Gastroesophageal sphincter (tissue), 4 donors: ENCODE measurements around the gene UBE2L6. TPM values are rescaled to one million over a fixed set of nuclear protein-coding genes. Genes with fewer than 3 reads are reported as not detected.
A peak's percentile ranks its signal among the peaks of the same experiment; 100 is the strongest.

Experiments used
- ATAC-seq: fragments of 150-250 bp; one replicate; pipeline ENCODE4 v1.9.1; 2016; ENCODE audit warnings: mild to moderate bottlenecking, moderate library complexity
- H3K27ac ChIP-seq, 4 donors: fragments of 200-600 bp; sonication (generic) in 3 of 4; 1 replicate in 3 of 4; 2 replicates in 1 of 4; pipeline ENCODE4 v1.5.1; 2016 to 2019
- H3K27me3 ChIP-seq: fragments of 200-600 bp; sonication (generic); one replicate; pipeline ENCODE4 v1.5.1; 2019
- H3K36me3 ChIP-seq, 2 donors: fragments of 200-600 bp; sonication (generic); one replicate each; pipeline ENCODE4 v1.5.1; 2019; ENCODE audit warnings: control low read depth in 1 of 2
- H3K4me1 ChIP-seq, 3 donors: fragments of 200-600 bp; sonication (generic); 1 replicate in 2 of 3; 2 replicates in 1 of 3; pipeline ENCODE4 v1.5.1; 2016 to 2019; ENCODE audit warnings: control low read depth in 2 of 3
- H3K4me3 ChIP-seq, 2 donors: fragments of 200-600 bp; sonication (generic); one replicate each; pipeline ENCODE4 v1.5.1; 2019; ENCODE audit warnings: mild to moderate bottlenecking in 1 of 2, moderate library complexity in 1 of 2
- H3K9me3 ChIP-seq, 3 donors: fragments of 200-600 bp; sonication (generic); one replicate each; pipeline ENCODE4 v1.5.1; 2017 to 2019; ENCODE audit warnings: control low read depth in 2 of 3
- EP300 ChIP-seq: sonication (generic); formaldehyde crosslinking; IDR thresholded peaks from one replicate; pipeline ENCODE4 v1.6.1; 2017; ENCODE audit warnings: antibody characterized with exemption, mild to moderate bottlenecking
- POLR2A ChIP-seq, 2 donors: fragments of 450-650 bp; IDR thresholded peaks; one replicate each; pipeline ENCODE4 v1.6.1; 2017; ENCODE audit warnings: antibody characterized with exemption in 2 of 2, mild to moderate bottlenecking in 2 of 2, moderate library complexity in 1 of 2
- POLR2AphosphoS5 ChIP-seq: sonication (generic); formaldehyde crosslinking; IDR thresholded peaks from one replicate; pipeline ENCODE4 v1.6.1; 2017; ENCODE audit warnings: antibody characterized with exemption
- WGBS, 2 donors: methylation state at CpG; one replicate each; pipeline ENCODE4 v1.1.5; 2018; ENCODE audit warnings: low coverage in 1 of 2; 5-methylcytosine and 5-hydroxymethylcytosine counted together
- total RNA-seq, 4 donors: library from RNA; depleted of rRNA; stranded (reverse); fragments of >200 nt; gene quantifications; one replicate each; pipeline ENCODE4 v1.1.0, GENCODE V29; 2016
- TF ChIP-seq, protein P1 (sequence below), 4 experiments: fragments of 200-600 bp in 2 of 4; fragments of 450-650 bp in 2 of 4; sonication (generic) in 1 of 4; IDR thresholded peaks; one replicate each; pipeline ENCODE4 v1.5.1; 2017 to 2019; ENCODE audit warnings: antibody characterized with exemption in 4 of 4, mild to moderate bottlenecking in 2 of 4, moderate library complexity in 2 of 4

UBE2L6 gene
- total RNA-seq, 4 donors from 2014 or later = 15.3 to 34.6 (median 28.3) TPM

DNA sequence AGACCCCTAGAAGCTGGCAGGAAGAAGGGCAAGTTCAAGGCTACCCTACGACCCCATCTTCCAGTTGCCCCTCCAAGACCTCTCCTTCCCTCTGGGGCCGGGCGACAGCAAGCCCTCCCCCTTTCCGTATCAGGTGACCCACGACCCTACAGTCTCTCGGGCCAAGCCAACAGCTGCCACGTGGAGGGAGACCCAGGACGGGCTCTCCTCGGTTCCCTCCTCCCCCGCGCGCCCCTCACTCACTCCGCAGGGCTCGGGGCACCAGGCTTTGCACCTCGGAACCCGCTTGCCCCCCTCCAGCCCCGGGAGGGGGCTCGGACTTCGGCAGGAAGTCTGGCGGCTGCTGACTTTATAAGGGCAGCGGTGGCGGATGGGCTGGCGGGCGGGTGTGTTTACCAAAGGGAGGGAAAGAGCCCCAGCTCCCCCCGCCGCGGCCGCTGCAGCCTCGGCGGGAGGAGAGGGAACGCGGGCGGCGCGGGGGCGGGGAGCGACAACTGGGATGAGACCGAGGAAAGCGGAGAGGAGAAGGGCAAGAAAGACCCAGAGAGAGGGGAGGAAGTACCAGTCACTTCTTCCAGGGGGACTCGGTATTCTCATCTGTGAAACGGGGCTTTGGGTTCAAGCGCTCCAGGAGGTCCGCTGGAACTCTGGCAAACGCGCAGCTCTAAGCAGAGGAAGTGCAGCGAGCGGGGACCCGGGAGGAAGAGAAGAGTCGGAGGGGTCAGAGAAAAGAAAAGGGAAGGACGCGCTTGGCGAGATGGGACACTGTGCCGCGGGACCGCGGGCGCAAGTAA is 52.7 kb downstream of the UBE2L6 start:
- H3K36me3 ChIP-seq = peaks cover 0 to 8% of the 10 kb centered on the region in 2 donors
- WGBS, 2 donors = 1% methylated on average over 22 to 33 of the region's 57 CpGs
- H3K27me3 ChIP-seq = no peaks in the 10 kb centered on the region

GRCh38 chr11:57513911-57514537 is 53.4 kb downstream of the UBE2L6 start:
- H3K27ac ChIP-seq = peak overlapping the region; percentile 7 to 84 (median 80)
- peaks cover 0 to 8% of the 10 kb centered on the region in 2 donors for H3K36me3 ChIP-seq
- TF ChIP-seq, protein P1, sequence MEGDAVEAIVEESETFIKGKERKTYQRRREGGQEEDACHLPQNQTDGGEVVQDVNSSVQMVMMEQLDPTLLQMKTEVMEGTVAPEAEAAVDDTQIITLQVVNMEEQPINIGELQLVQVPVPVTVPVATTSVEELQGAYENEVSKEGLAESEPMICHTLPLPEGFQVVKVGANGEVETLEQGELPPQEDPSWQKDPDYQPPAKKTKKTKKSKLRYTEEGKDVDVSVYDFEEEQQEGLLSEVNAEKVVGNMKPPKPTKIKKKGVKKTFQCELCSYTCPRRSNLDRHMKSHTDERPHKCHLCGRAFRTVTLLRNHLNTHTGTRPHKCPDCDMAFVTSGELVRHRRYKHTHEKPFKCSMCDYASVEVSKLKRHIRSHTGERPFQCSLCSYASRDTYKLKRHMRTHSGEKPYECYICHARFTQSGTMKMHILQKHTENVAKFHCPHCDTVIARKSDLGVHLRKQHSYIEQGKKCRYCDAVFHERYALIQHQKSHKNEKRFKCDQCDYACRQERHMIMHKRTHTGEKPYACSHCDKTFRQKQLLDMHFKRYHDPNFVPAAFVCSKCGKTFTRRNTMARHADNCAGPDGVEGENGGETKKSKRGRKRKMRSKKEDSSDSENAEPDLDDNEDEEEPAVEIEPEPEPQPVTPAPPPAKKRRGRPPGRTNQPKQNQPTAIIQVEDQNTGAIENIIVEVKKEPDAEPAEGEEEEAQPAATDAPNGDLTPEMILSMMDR (IDR thresholded peaks at IDR 0.05) = no peak
- no peak for TF ChIP-seq POLR2A (IDR thresholded peaks at IDR 0.05)
- no peak for TF ChIP-seq POLR2AphosphoS5
- no peak for TF ChIP-seq EP300
- H3K9me3 ChIP-seq = no peaks in the 10 kb centered on the region
- peak overlapping the region; percentile 85 to 98 for H3K4me3 ChIP-seq
- WGBS, 2 donors = no CpG with 5 or more reads among the region's 35 CpGs
- peaks cover 0 to 29% (median 4%) of the 10 kb centered on the region in 3 donors for H3K4me1 ChIP-seq
- ATAC-seq = peak; percentile 55
- no peaks in the 10 kb centered on the region for H3K27me3 ChIP-seq

More for the DNA sequence above, 52.7 kb downstream of the UBE2L6 start:
- Histone ChIP-seq H3K4me3 (peak overlapping the region; percentile 85 to 98), H3K9me3 (no peaks in the 10 kb centered on the region), H3K4me1 (peaks cover 0 to 29% (median 4%) of the 10 kb centered on the region in 3 donors), H3K27ac (peak overlapping the region; percentile 34 to 84 (median 80))
- ATAC-seq = peak; percentile 72
- TF ChIP-seq, protein P1 (IDR thresholded peaks at IDR 0.05) = no peak
- TF ChIP-seq POLR2AphosphoS5 (no peak), EP300 (no peak), POLR2A (IDR thresholded peaks at IDR 0.05) (no peak)

GRCh38 chr11:57513452-57513795 is 54.0 kb downstream of the UBE2L6 start:
- Histone ChIP-seq H3K27ac (peak overlapping the region in 3 of 4 donors; percentile 80 to 84 (median 81)), H3K27me3 (no peaks in the 10 kb centered on the region), H3K36me3 (peaks cover 0 to 14% of the 10 kb centered on the region in 2 donors), H3K9me3 (no peaks in the 10 kb centered on the region), H3K4me1 (peaks cover 0 to 29% (median 4%) of the 10 kb centered on the region in 3 donors), H3K4me3 (peak overlapping the region in 1 of 2 donors; percentile 98)
- WGBS, 2 donors = 50% methylated on average over 1 of the region's 1 CpG; no CpG with 5 or more reads in 1 of the 2 donors
- TF ChIP-seq POLR2A (IDR thresholded peaks at IDR 0.05) (no peak), POLR2AphosphoS5 (no peak), EP300 (no peak)
- TF ChIP-seq, protein P1 (IDR thresholded peaks at IDR 0.05) = no peak
- ATAC-seq = no peak

- no peak for TF ChIP-seq EP300
- no peak for TF ChIP-seq POLR2AphosphoS5
- TF ChIP-seq, protein P1 (IDR thresholded peaks at IDR 0.05) = no peak
- no peak for TF ChIP-seq POLR2A (IDR thresholded peaks at IDR 0.05)
- Histone ChIP-seq H3K4me3 (peak overlapping the region in 1 of 2 donors; percentile 98), H3K36me3 (peaks cover 0 to 19% of the 10 kb centered on the region in 2 donors), H3K9me3 (no peaks in the 10 kb centered on the region), H3K27me3 (no peaks in the 10 kb centered on the region), H3K27ac (peak overlapping the region in 3 of 4 donors; percentile 2 to 84 (median 80)), H3K4me1 (peaks cover 0 to 29% (median 4%) of the 10 kb centered on the region in 3 donors)
- 81 to 86% methylated on average over 3 to 8 of the region's 12 CpGs for WGBS, 2 donors
- no peak for ATAC-seq
Measured at GRCh38 chr11:57512646-57513451, 54.6 kb downstream of the UBE2L6 start.
